Kidney (tissue), 14 donors: ENCODE measurements around the gene THSD8. TPM values are rescaled to one million over a fixed set of nuclear protein-coding genes. Genes with fewer than 3 reads are reported as not detected.

Experiments used
- DNase-seq, 5 donors: peaks; one replicate each; pipeline ENCODE4 v3.0.0-alpha.2; 2013 to 2020
- FAIRE-seq: peaks from 2 replicates; lab custom pipeline; 2012; peaks lifted over from hg19 to GRCh38; lab: Jason Lieb, UNC
- H3K27ac ChIP-seq, 2 donors: one replicate each; pipeline ENCODE4 v1.7.0; 2013; ENCODE audit warnings: low read depth in 2 of 2, low read length in 2 of 2, inconsistent platforms in 1 of 2
- H3K27me3 ChIP-seq: one replicate; pipeline ENCODE4 v1.7.1; 2013; ENCODE audit warnings: low read length, inconsistent platforms; ENCODE audit not compliant: control insufficient read depth, insufficient read depth
- H3K36me3 ChIP-seq, 3 donors: one replicate each; pipeline versions ENCODE4 v1.7.0 to v1.7.1; 2013; ENCODE audit warnings: low read length in 3 of 3, control low read depth in 1 of 3, inconsistent platforms in 1 of 3; ENCODE audit not compliant: insufficient read depth in 3 of 3, control insufficient read depth in 2 of 3
- H3K4me1 ChIP-seq, 3 donors: one replicate each; pipeline versions ENCODE4 v1.7.0 to v1.7.1; 2013; ENCODE audit warnings: low read length in 3 of 3, inconsistent platforms in 1 of 3, low read depth in 1 of 3; ENCODE audit not compliant: control insufficient read depth in 2 of 3, insufficient read depth in 2 of 3
- H3K4me3 ChIP-seq, 3 donors: one replicate each; pipeline versions ENCODE4 v1.7.0 to v1.8.1; 2013; ENCODE audit warnings: low read length in 3 of 3, control low read depth in 1 of 3, inconsistent platforms in 1 of 3
- H3K9ac ChIP-seq, 3 donors: one replicate each; pipeline versions ENCODE4 v1.7.0 to v1.7.1; 2013; ENCODE audit warnings: low read length in 3 of 3, control low read depth in 1 of 3, inconsistent platforms in 1 of 3
- H3K9me3 ChIP-seq, 3 donors: one replicate each; pipeline versions ENCODE4 v1.7.0 to v1.7.1; 2013; ENCODE audit warnings: low read length in 3 of 3, control low read depth in 1 of 3, inconsistent platforms in 1 of 3; ENCODE audit not compliant: control insufficient read depth in 2 of 3, insufficient read depth in 1 of 3
- CTCF ChIP-seq: IDR thresholded peaks from 3 replicates; pipeline ENCODE4 v1.5.1; 2012; ENCODE audit warnings: mild to moderate bottlenecking, moderate library complexity, borderline replicate concordance; ENCODE audit not compliant: insufficient read depth; ENCODE audit errors: extremely low read depth
- intact Hi-C: fragments of 100-400 bp; cut with DNase I; formaldehyde crosslinking; loops from one replicate; pipeline ENCODE4 v1.11.1; 2022
- polyA plus RNA-seq: library from polyadenylated mRNA; stranded (reverse); fragments of 350-450 nt; fragmentation: Illumina TruSeq; extraction: RNeasy Lipid Tissue Mini Kit (QIAGEN cat#74804); gene quantifications from one replicate; pipeline ENCODE4 v1.2.3, GENCODE V29; 2014; ENCODE audit warnings: low read depth, low replicate concordance; ENCODE audit not compliant: insufficient read depth
- total RNA-seq: library from RNA; stranded (reverse); fragmentation: NEBNext Ultra II Directional; extraction: Animal tissue kit (Norgen Biotek cat#: 25700); gene quantifications from one replicate; pipeline ENCODE4 v1.2.1, GENCODE V29; 2021
- donor health status: control.
- donor health status: control.
- donor health status: control.
- donor health status: control.
- donor health status: control.
- donor health status: DM: yes; HTN: yes; CAD: no.
- donor health status: Normal renal cell carcinoma (clear cell type).

Gene THSD8
- total and polyA plus RNA-seq, 2 donors from 2014 or later, result 3.2 to 10.0 TPM

- FAIRE-seq (no peak), DNase-seq (peak; percentile 60 to 94 (median 85))
- no peaks in the 10 kb centered on the region for H3K9me3 ChIP-seq
- H3K27me3 ChIP-seq, result no peaks in the 10 kb centered on the region
- TF ChIP-seq CTCF, result no peak
- peaks cover 0 to 20% (median 4%) of the 10 kb centered on the region in 3 donors for H3K4me1 ChIP-seq
- peak overlapping the region; percentile 43 to 91 (median 73) for H3K9ac ChIP-seq
- H3K4me3 ChIP-seq, result peak overlapping the region; percentile 39 to 75 (median 70)
- no peaks in the 10 kb centered on the region for H3K36me3 ChIP-seq
- intact Hi-C loops, result no loop called here
- peak overlapping the region; percentile 92 to 95 for H3K27ac ChIP-seq
Measured at GRCh38 chr19:12778017-12778904, 23.6 kb upstream of the THSD8 start.

GRCh38 chr19:12778905-12779161 is 23.0 kb upstream of the THSD8 start:
- Histone ChIP-seq H3K36me3 (no peaks in the 10 kb centered on the region), H3K9ac (peak overlapping the region in 2 of 3 donors; percentile 73 to 91), H3K27ac (peak overlapping the region; percentile 92 to 95), H3K4me3 (peak overlapping the region in 2 of 3 donors; percentile 70 to 75), H3K4me1 (peaks cover 0 to 25% (median 7%) of the 10 kb centered on the region in 3 donors), H3K9me3 (no peaks in the 10 kb centered on the region), H3K27me3 (no peaks in the 10 kb centered on the region)
- DNase-seq (no peak), FAIRE-seq (no peak)
- no peak for TF ChIP-seq CTCF
- intact Hi-C loops, result no loop called here

- peaks cover 0 to 28% (median 11%) of the 10 kb centered on the region in 3 donors for H3K4me1 ChIP-seq
Measured at GRCh38 chr19:12779162-12779993, 22.5 kb upstream of the THSD8 start.

More at GRCh38 chr19:12779162-12779993, 22.5 kb upstream of the THSD8 start:
- no peak for FAIRE-seq
- intact Hi-C loops, result no loop called here
- Histone ChIP-seq H3K36me3 (no peaks in the 10 kb centered on the region), H3K27ac (peak overlapping the region; percentile 92 to 95), H3K4me3 (peak overlapping the region in 1 of 3 donors; percentile 70), H3K27me3 (no peaks in the 10 kb centered on the region), H3K9ac (peak overlapping the region in 1 of 3 donors; percentile 91), H3K9me3 (no peaks in the 10 kb centered on the region)
- TF ChIP-seq CTCF, result no peak
- DNase-seq, result peak in 3 of 5 donors; percentile 79 to 91 (median 88)
